CD4-positive, CD25-positive, alpha-beta regulatory T cell (primary cell): ENCODE measurements around the gene RASGRP1. TPM values are rescaled to one million over a fixed set of nuclear protein-coding genes. Genes with fewer than 3 reads are reported as not detected.

Experiments
- ATAC-seq, 2 donors: fragments of 150-1000 bp; cut with Tn5 transposase; one replicate each; pipeline ENCODE4 v1.10.0; 2021; ENCODE audit warnings: low read depth in 2 of 2, moderate number of reproducible peaks in 2 of 2, moderate library complexity in 1 of 2
- DNase-seq, 3 donors: peaks; one replicate each; pipeline versions ENCODE4 v3.0.0 to v3.0.0-alpha.2; 2012 to 2022; ENCODE audit warnings: mixed read lengths in 1 of 3
- H3K27ac ChIP-seq: one replicate; pipeline ENCODE4 v1.7.0; 2013; ENCODE audit warnings: mild to moderate bottlenecking, low read length; ENCODE audit not compliant: insufficient read depth, poor library complexity, severe bottlenecking
- H3K27me3 ChIP-seq: one replicate; pipeline ENCODE4 v1.7.0; 2013; ENCODE audit warnings: low read length; ENCODE audit not compliant: control insufficient read depth, insufficient read depth
- H3K36me3 ChIP-seq: one replicate; pipeline ENCODE4 v1.7.0; 2013; ENCODE audit warnings: mild to moderate bottlenecking, low read length, moderate library complexity; ENCODE audit not compliant: control insufficient read depth, insufficient read depth
- H3K4me1 ChIP-seq: 2 replicates; pipeline ENCODE4 v1.7.0; 2013; ENCODE audit warnings: mild to moderate bottlenecking, low read length; ENCODE audit not compliant: insufficient read depth, control insufficient read depth, poor library complexity, severe bottlenecking
- H3K4me3 ChIP-seq: one replicate; pipeline ENCODE4 v1.7.0; 2013; ENCODE audit warnings: low read depth, mild to moderate bottlenecking, low read length, moderate library complexity
- H3K9me3 ChIP-seq, 2 experiments: 1 replicate in 1 of 2; 2 replicates in 1 of 2; pipeline ENCODE4 v1.7.0; 2013; ENCODE audit warnings: low read length in 2 of 2, mild to moderate bottlenecking in 1 of 2, moderate library complexity in 1 of 2; ENCODE audit not compliant: control insufficient read depth in 2 of 2
- H3K27ac Mint-ChIP-seq, 3 donors: one replicate each; pipeline ENCODE4 v1.8.0; 2020 to 2022; ENCODE audit warnings: mild to moderate bottlenecking in 3 of 3, mixed read lengths in 3 of 3, moderate library complexity in 2 of 3
- H3K27me3 Mint-ChIP-seq: one replicate; pipeline ENCODE4 v1.8.0; 2022; ENCODE audit warnings: mild to moderate bottlenecking, mixed read lengths
- H3K36me3 Mint-ChIP-seq: one replicate; pipeline ENCODE4 v1.8.0; 2020; ENCODE audit warnings: mixed read lengths
- H3K4me1 Mint-ChIP-seq, 4 donors: one replicate each; pipeline ENCODE4 v1.8.0; 2020 to 2022; ENCODE audit warnings: mixed read lengths in 4 of 4, mild to moderate bottlenecking in 1 of 4
- H3K4me3 Mint-ChIP-seq, 4 donors: one replicate each; pipeline ENCODE4 v1.8.0; 2020 to 2022; ENCODE audit warnings: mild to moderate bottlenecking in 4 of 4, mixed read lengths in 4 of 4, moderate library complexity in 3 of 4
- H3K9me3 Mint-ChIP-seq, 7 donors: one replicate each; pipeline ENCODE4 v1.8.0; 2020 to 2022; ENCODE audit warnings: mixed read lengths in 7 of 7, mild to moderate bottlenecking in 3 of 7, moderate library complexity in 2 of 7
- polyA plus RNA-seq, 4 donors: library from polyadenylated mRNA; unstranded; fragments of 300-500 nt; fragmentation: Illumina TruSeq; gene quantifications; one replicate each; pipeline ENCODE4 v1.2.3, GENCODE V29; 2021
- total RNA-seq: library from RNA; stranded (reverse); gene quantifications from one replicate; pipeline ENCODE4 v1.2.3, GENCODE V29; 2022

The RASGRP1 gene
- total and polyA plus RNA-seq, 5 donors from 2014 or later, result 74.5 to 216 (median 87.7) TPM

GRCh38 chr15:38524156-38524555 is 40.5 kb downstream of the RASGRP1 start:
- Mint-ChIP-seq H3K36me3 (peaks cover 59% of the 10 kb centered on the region), H3K27me3 (no peaks in the 10 kb centered on the region), H3K9me3 (no peaks in the 10 kb centered on the region), H3K4me3 (peak overlapping the region in 1 of 4 donors; percentile 65), H3K4me1 (peaks cover 39 to 73% (median 61%) of the 10 kb centered on the region in 4 donors), H3K27ac (peak overlapping the region; percentile 81 to 87 (median 86))
- no peak for DNase-seq
- Histone ChIP-seq H3K4me3 (no peak overlapping the region), H3K9me3 (no peaks in the 10 kb centered on the region), H3K27ac (peak overlapping the region; percentile 60), H3K27me3 (no peaks in the 10 kb centered on the region), H3K36me3 (peaks cover 82% of the 10 kb centered on the region), H3K4me1 (peaks cover 13% of the 10 kb centered on the region)
- no peak for ATAC-seq

- no peak overlapping the region for H3K4me3 Mint-ChIP-seq
- no peaks in the 10 kb centered on the region for H3K9me3 ChIP-seq
- H3K27me3 ChIP-seq, result no peaks in the 10 kb centered on the region
- H3K27ac Mint-ChIP-seq, result peak overlapping the region; percentile 78 to 91 (median 82)
- no peak overlapping the region for H3K4me3 ChIP-seq
- DNase-seq (no peak), ATAC-seq (no peak)
- H3K27ac ChIP-seq, result peak overlapping the region; percentile 7
- H3K36me3 Mint-ChIP-seq, result peaks cover 54% of the 10 kb centered on the region
- peaks cover 12% of the 10 kb centered on the region for H3K4me1 ChIP-seq
- peaks cover 35 to 65% (median 50%) of the 10 kb centered on the region in 4 donors for H3K4me1 Mint-ChIP-seq
- peaks cover 86% of the 10 kb centered on the region for H3K36me3 ChIP-seq
- no peaks in the 10 kb centered on the region for H3K27me3 Mint-ChIP-seq
- no peaks in the 10 kb centered on the region for H3K9me3 Mint-ChIP-seq
These were observed 41.7 kb downstream of the RASGRP1 start for GRCh38 chr15:38522922-38523321.

GRCh38 chr15:38521316-38521715 is 43.3 kb downstream of the RASGRP1 start:
- Histone ChIP-seq H3K27ac (peak overlapping the region; percentile 49), H3K36me3 (peaks cover 89% of the 10 kb centered on the region), H3K27me3 (no peaks in the 10 kb centered on the region), H3K4me1 (peaks cover 12% of the 10 kb centered on the region), H3K9me3 (no peaks in the 10 kb centered on the region), H3K4me3 (no peak overlapping the region)
- DNase-seq (no peak), ATAC-seq (no peak)
- H3K9me3 Mint-ChIP-seq, result no peaks in the 10 kb centered on the region
- H3K4me3 Mint-ChIP-seq, result no peak overlapping the region
- H3K36me3 Mint-ChIP-seq, result peaks cover 60% of the 10 kb centered on the region
- no peaks in the 10 kb centered on the region for H3K27me3 Mint-ChIP-seq
- H3K4me1 Mint-ChIP-seq, result peaks cover 31 to 55% (median 37%) of the 10 kb centered on the region in 4 donors
- H3K27ac Mint-ChIP-seq, result peak overlapping the region; percentile 46 to 90 (median 65)

- no peaks in the 10 kb centered on the region for H3K27me3 ChIP-seq
- H3K4me1 ChIP-seq, result peaks cover 12% of the 10 kb centered on the region
- no peaks in the 10 kb centered on the region for H3K9me3 ChIP-seq
- no peak overlapping the region for H3K4me3 ChIP-seq
- peaks cover 88% of the 10 kb centered on the region for H3K36me3 ChIP-seq
- Mint-ChIP-seq H3K4me1 (peaks cover 23 to 50% (median 33%) of the 10 kb centered on the region in 4 donors), H3K4me3 (no peak overlapping the region), H3K27ac (peak overlapping the region in 2 of 3 donors; percentile 52 to 56), H3K9me3 (no peaks in the 10 kb centered on the region), H3K36me3 (peaks cover 63% of the 10 kb centered on the region), H3K27me3 (no peaks in the 10 kb centered on the region)
- ATAC-seq (no peak), DNase-seq (no peak)
- peak overlapping the region; percentile 36 for H3K27ac ChIP-seq
These were observed 44.6 kb downstream of the RASGRP1 start for GRCh38 chr15:38520035-38520434.

- DNase-seq (no peak), ATAC-seq (no peak)
- Histone ChIP-seq H3K36me3 (peaks cover 90% of the 10 kb centered on the region), H3K9me3 (no peaks in the 10 kb centered on the region), H3K4me3 (no peak overlapping the region), H3K27ac (peak overlapping the region; percentile 42), H3K27me3 (no peaks in the 10 kb centered on the region), H3K4me1 (peaks cover 12% of the 10 kb centered on the region)
- no peak overlapping the region for H3K4me3 Mint-ChIP-seq
- H3K9me3 Mint-ChIP-seq, result no peaks in the 10 kb centered on the region
- peaks cover 69% of the 10 kb centered on the region for H3K36me3 Mint-ChIP-seq
- no peaks in the 10 kb centered on the region for H3K27me3 Mint-ChIP-seq
- H3K27ac Mint-ChIP-seq, result peak overlapping the region; percentile 52 to 90 (median 57)
- peaks cover 21 to 48% (median 30%) of the 10 kb centered on the region in 4 donors for H3K4me1 Mint-ChIP-seq
These were observed 46.5 kb downstream of the RASGRP1 start for GRCh38 chr15:38518084-38518483.

GRCh38 chr15:38517312-38517975 is 47.2 kb downstream of the RASGRP1 start:
- no peak overlapping the region for H3K4me3 ChIP-seq
- H3K27me3 ChIP-seq, result no peaks in the 10 kb centered on the region
- peak overlapping the region; percentile 42 for H3K27ac ChIP-seq
- DNase-seq (no peak), ATAC-seq (no peak)
- Mint-ChIP-seq H3K27me3 (no peaks in the 10 kb centered on the region), H3K4me3 (no peak overlapping the region), H3K9me3 (no peaks in the 10 kb centered on the region), H3K27ac (peak overlapping the region; percentile 52 to 90 (median 62)), H3K36me3 (peaks cover 65% of the 10 kb centered on the region), H3K4me1 (peaks cover 21 to 42% (median 27%) of the 10 kb centered on the region in 4 donors)
- no peaks in the 10 kb centered on the region for H3K9me3 ChIP-seq
- H3K36me3 ChIP-seq, result peaks cover 90% of the 10 kb centered on the region
- H3K4me1 ChIP-seq, result peaks cover 7% of the 10 kb centered on the region

- Mint-ChIP-seq H3K4me1 (peaks cover 21 to 36% (median 23%) of the 10 kb centered on the region in 4 donors), H3K27me3 (no peaks in the 10 kb centered on the region), H3K36me3 (peaks cover 64% of the 10 kb centered on the region), H3K4me3 (no peak overlapping the region), H3K27ac (peak overlapping the region in 2 of 3 donors; percentile 53 to 56), H3K9me3 (no peaks in the 10 kb centered on the region)
- Histone ChIP-seq H3K9me3 (no peaks in the 10 kb centered on the region), H3K4me3 (no peak overlapping the region), H3K4me1 (peaks cover 6% of the 10 kb centered on the region), H3K27me3 (no peaks in the 10 kb centered on the region), H3K27ac (no peak overlapping the region), H3K36me3 (peaks cover 92% of the 10 kb centered on the region)
- no peak for DNase-seq
- ATAC-seq, result no peak
These were observed 48.0 kb downstream of the RASGRP1 start for GRCh38 chr15:38516626-38517025.

- no peaks in the 10 kb centered on the region for H3K27me3 Mint-ChIP-seq
- H3K36me3 Mint-ChIP-seq, result peaks cover 68% of the 10 kb centered on the region
- no peak for DNase-seq
- H3K27me3 ChIP-seq, result no peaks in the 10 kb centered on the region
- no peak overlapping the region for H3K27ac ChIP-seq
- H3K4me3 Mint-ChIP-seq, result no peak overlapping the region
- no peak overlapping the region for H3K4me3 ChIP-seq
- peak overlapping the region; percentile 62 to 71 (median 66) for H3K27ac Mint-ChIP-seq
- no peaks in the 10 kb centered on the region for H3K9me3 Mint-ChIP-seq
- peaks cover 12 to 32% (median 18%) of the 10 kb centered on the region in 4 donors for H3K4me1 Mint-ChIP-seq
- peaks cover 6% of the 10 kb centered on the region for H3K4me1 ChIP-seq
- no peak for ATAC-seq
- peaks cover 97% of the 10 kb centered on the region for H3K36me3 ChIP-seq
- H3K9me3 ChIP-seq, result no peaks in the 10 kb centered on the region
These were observed 50.0 kb downstream of the RASGRP1 start for GRCh38 chr15:38514601-38515000.
